GM12878 (cell line): ENCODE results near the gene CPVL.

Experiments
- POLR2A ChIP-seq: IDR thresholded peaks from 2 replicates; pipeline ENCODE4 v1.6.1; 2011; ENCODE audit warnings: low read depth, mild to moderate bottlenecking, low read length
- RAD21 ChIP-seq: IDR thresholded peaks from 2 replicates; pipeline ENCODE4 v1.6.1; 2011; ENCODE audit warnings: mild to moderate bottlenecking, low read depth, low read length, moderate library complexity; ENCODE audit not compliant: insufficient read depth
- TF ChIP-seq, protein P1 (sequence below): IDR thresholded peaks from 2 replicates; pipeline ENCODE4 v1.6.1; 2012; ENCODE audit warnings: low read length, inconsistent platforms

DNA sequence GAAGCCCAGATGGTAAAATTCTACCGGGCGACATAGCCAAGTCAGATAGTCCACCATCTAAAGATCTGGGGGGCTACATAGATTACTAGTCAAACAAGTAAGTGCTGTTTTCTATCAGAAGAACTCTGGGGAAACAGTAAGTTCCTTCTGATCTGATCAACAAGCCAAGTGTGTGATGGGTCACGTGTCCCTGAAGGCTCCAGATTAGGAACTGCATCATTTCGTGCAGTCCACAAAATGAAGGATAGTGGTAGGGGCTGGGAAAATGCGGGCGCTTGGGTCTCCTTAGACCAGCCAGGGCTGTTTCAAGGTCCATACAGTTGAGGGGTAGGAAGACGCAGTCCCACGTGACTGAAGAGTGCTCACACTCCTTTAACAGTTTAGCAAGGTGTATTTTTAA lies 46.5 kb upstream of the CPVL start:
- no peak for TF ChIP-seq POLR2A
- no peak for TF ChIP-seq RAD21
- TF ChIP-seq, protein P1, sequence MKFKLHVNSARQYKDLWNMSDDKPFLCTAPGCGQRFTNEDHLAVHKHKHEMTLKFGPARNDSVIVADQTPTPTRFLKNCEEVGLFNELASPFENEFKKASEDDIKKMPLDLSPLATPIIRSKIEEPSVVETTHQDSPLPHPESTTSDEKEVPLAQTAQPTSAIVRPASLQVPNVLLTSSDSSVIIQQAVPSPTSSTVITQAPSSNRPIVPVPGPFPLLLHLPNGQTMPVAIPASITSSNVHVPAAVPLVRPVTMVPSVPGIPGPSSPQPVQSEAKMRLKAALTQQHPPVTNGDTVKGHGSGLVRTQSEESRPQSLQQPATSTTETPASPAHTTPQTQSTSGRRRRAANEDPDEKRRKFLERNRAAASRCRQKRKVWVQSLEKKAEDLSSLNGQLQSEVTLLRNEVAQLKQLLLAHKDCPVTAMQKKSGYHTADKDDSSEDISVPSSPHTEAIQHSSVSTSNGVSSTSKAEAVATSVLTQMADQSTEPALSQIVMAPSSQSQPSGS: no peak
